Left renal cortex interstitium (tissue), 4 donors: ENCODE measurements around the gene MYCBP2. TPM values are rescaled to one million over a fixed set of nuclear protein-coding genes. Genes with fewer than 3 reads are reported as not detected.

ENCODE experiments used
- DNase-seq, 4 donors: peaks; one replicate each; pipeline ENCODE4 v3.0.0-alpha.2; 2013; ENCODE audit warnings: low read depth in 4 of 4, low spot score in 2 of 4, missing footprints in 1 of 4
- polyA plus RNA-seq, 4 donors: library from polyadenylated mRNA; unstranded; fragments of 120-200 nt; gene quantifications; one replicate each; pipeline ENCODE4 v1.2.1, GENCODE V29; 2013; ENCODE audit not compliant: insufficient read length in 4 of 4

Gene MYCBP2
- polyA plus RNA-seq, 4 donors = 51.8 to 69.2 (median 66.6) TPM

DNA sequence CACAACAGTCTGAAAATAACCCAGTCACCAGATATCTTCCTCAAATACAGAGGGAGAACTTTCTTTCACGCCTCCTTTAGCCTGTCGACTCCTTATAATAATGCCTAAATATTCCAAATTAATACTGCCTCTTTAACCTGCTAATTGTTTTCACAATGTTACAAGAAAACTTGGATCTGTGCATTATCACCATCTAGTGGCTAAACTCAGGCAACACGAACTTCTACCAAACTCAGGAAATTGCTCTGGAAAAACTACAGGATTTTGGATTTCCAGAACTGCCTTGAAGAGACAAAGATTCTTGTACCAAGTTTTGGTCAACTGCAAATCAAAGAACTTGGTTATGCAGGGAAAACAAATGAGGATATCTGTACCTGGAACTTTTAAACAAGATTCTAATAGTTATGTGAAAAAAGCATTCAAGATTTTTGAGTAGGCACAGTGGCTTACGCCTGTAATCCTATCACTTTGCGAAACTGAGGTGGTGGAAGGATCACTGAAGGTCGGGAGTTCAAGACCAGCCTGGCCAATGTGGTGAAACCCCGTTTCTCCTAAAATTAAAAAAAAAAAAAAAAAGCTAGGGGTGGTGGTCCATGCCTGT is 324.2 kb downstream of the MYCBP2 start:
- DNase-seq = no peak

DNA sequence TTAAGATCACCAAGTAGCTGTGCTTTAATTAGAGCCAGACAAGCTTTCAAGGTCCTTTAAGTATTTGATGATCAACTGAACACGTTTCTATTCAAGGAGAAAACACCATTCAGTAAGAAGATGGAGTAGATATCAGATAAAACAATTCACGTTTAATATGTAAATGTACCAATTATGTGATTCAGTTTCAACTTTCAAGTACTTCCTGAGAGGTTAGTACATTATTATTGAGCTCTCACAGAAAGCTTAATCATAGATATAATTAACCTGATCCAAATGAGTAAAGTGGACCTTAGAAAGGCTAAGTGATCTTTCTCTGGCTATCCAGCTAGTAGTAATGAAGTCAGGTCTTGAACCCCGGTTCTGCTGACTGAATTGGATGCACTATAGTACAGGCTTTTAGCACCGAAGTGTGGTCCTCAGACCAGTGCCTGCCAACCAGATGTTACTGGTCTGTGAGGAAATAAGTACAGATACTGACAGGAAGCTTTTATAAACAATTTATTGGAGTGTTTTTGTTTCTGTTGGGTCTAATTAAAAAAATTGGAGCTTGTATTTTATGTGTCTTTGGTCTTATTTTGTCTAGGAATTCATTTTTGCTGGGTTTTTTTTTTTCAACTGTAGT is 324.8 kb downstream of the MYCBP2 start:
- DNase-seq = no peak

DNA sequence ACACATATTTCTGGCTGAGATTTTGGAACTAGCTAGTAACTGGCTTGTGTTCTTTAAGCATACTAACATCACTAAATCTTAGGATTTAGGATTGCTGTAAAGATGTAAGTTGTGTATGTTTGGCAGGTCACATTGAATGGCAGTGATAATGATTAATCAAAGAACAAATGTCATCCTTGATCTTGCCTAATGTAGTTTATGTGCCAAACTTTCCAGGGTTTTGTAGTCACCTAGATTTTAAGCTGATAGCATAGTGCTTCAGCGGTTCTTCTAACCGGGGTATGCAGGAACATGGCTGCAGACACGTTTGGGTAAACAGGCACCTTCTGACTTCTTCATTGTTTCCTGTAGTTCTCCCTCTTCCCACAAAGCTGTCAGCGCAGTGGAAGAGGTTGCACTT is 325.4 kb downstream of the MYCBP2 start:
- DNase-seq = no peak

DNA sequence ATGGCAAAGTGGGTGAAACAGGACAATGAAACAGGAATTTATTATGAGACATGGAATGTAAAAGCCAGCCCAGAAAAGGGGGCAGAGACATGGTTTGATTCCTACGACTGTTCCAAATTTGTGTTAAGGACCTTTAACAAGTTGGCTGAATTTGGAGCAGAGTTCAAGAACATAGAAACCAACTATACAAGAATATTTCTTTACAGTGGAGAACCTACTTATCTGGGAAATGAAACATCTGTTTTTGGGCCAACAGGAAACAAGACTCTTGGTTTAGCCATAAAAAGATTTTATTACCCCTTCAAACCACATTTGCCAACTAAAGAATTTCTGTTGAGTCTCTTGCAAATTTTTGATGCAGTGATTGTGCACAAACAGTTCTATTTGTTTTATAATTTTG is 326.4 kb downstream of the MYCBP2 start:
- no peak for DNase-seq

Other genes with a start within 250 kb of the MYCBP2 start
- gene SCEL, start 208.6 kb upstream of the MYCBP2 start, polyA plus RNA-seq = not detected